ENCODE results near the gene FICD. TPM values are rescaled to one million over a fixed set of nuclear protein-coding genes. Genes with fewer than 3 reads are reported as not detected.

FICD gene
- total RNA-seq: 1.9 and 7.5 TPM in 2 replicates

GRCh38 chr12:108514973-108515814, at the start of gene FICD:
Gene FICD, plus strand, starts transcription at chr12:108515277. Its CDS starts 1,696 bp downstream, at chr12:108516973.

DNA sequence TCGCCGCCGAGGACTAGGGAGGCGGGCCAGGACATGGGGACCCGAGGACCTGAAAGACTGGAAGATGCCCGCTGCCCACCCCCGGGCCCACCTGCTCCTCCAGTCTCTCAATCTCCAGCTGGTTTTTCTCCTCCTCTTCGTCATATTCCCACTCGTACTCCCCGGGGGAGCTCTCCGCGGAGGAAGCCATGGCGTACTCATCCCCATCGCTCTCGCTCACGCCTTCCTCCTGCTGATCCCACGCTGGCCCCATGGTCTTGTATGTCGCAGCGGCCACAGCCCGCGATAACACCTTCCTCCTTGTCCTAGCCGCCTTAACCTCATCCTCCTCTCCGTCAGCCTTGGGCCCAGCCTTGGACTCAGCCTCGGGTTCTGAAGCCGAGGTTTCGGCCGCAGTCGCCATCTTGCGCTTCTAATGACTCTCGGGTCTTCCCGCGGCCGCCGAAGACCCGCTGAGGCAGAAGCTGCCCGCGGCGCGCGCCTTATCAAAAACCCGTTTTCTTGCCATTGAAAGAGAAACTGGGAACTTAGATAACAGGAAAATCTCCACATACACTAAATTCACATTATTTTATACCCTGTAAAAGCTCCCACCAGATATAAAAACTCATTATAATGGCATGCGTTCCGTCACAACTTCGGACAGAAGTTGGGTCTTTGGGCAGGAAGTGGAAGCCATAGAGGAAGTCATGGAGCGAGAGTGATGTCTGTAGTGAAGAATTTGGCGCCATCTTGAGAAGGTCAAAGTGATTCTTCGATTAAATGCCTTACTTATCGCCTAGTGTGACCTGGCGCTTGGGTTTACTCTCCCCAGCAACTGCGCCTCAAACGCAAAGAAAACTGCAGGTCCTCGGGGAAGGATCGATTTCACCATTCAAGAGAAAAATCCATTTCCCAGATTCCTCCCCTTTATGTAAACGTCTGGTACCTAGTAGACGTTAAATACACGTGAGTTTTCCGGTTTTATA, 46.0 kb downstream of the FICD start, which contains the start of gene SART3:
Gene SART3 (minus strand): TSS at position 422 of the 968 bp plus-strand sequence. CDS start 19 bp downstream, at position 403.

DNA sequence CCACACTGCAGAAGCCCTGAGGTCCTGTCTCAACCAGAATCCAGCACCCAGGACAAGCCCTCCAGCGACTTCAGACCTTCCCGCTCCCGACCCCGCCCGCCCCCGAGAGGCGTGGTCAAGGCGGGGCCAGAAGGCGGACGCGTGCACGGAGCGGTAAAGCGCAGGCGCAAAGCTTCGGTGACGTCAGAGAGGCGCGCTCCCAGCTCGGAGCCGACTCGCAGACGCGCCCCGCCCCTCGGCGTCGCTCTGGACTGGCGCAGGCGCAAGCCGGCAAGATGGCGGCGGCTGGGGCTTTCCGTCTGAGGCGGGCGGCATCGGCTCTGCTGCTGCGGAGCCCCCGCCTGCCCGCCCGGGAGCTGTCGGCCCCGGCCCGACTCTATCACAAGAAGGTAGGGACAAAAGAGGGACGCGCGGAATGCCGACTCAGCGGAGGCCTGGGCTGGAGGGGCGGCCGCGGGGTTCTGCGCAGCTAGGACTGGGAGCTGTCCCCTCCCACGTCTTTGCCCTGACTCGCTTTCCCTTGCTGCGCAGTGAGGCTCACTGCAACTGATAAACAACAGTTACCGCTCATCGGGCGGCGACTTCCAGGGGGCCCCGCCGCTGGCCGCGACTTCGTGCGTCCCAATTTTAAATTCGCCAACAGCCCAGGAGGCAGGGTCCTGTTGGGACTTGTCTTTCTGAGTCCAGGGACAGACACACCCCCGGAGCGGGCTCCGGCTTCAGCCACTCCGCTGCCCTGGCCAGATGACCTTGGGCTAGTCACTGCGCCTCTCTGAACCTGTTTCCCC, 47.5 kb downstream of the FICD start, which contains the start of gene ISCU:
Gene ISCU (plus strand): TSS at position 249 of the 788 bp plus-strand sequence. CDS start 27 bp downstream, at position 276.

Other genes with a start within 250 kb of the FICD start
- not detected in 2 replicates for gene CMKLR1, start 176.0 kb upstream of the FICD start, total RNA-seq
- 34.7 and 35.9 TPM in 2 replicates for gene SART3, start 45.9 kb downstream of the FICD start, total RNA-seq
- 84.6 and 165 TPM in 2 replicates for gene ISCU, start 47.3 kb downstream of the FICD start, total RNA-seq
- 0.96 TPM in 1 of 2 replicates, not detected in the other for gene TMEM119, start 82.8 kb downstream of the FICD start, total RNA-seq
- gene SELPLG, start 118.6 kb downstream of the FICD start, total RNA-seq: 0.24 TPM in 1 of 2 replicates, not detected in the other
- gene CORO1C, start 216.2 kb downstream of the FICD start, total RNA-seq: 119 and 168 TPM in 2 replicates